Vagina (tissue), 2 donors: ENCODE measurements around the gene GALNT4.

Experiments used
- CTCF ChIP-seq, 3 experiments: fragments of 450-650 bp in 2 of 3; fragments of 200-600 bp in 1 of 3; sonication (generic) in 1 of 3; IDR thresholded peaks; one replicate each; pipeline ENCODE4 v1.5.1; 2017 to 2019; ENCODE audit warnings: antibody characterized with exemption in 3 of 3, mild to moderate bottlenecking in 2 of 3, moderate library complexity in 2 of 3
- POLR2A ChIP-seq, 2 donors: fragments of 450-650 bp; IDR thresholded peaks; one replicate each; pipeline ENCODE4 v1.6.1; 2017; ENCODE audit warnings: antibody characterized with exemption in 2 of 2, mild to moderate bottlenecking in 2 of 2, moderate library complexity in 2 of 2
- POLR2AphosphoS5 ChIP-seq, 2 donors: sonication (generic); formaldehyde crosslinking; IDR thresholded peaks; one replicate each; pipeline ENCODE4 v1.9.0; 2017; ENCODE audit warnings: antibody characterized with exemption in 2 of 2, mild to moderate bottlenecking in 2 of 2, low read depth in 1 of 2; ENCODE audit not compliant: insufficient read depth in 1 of 2

DNA sequence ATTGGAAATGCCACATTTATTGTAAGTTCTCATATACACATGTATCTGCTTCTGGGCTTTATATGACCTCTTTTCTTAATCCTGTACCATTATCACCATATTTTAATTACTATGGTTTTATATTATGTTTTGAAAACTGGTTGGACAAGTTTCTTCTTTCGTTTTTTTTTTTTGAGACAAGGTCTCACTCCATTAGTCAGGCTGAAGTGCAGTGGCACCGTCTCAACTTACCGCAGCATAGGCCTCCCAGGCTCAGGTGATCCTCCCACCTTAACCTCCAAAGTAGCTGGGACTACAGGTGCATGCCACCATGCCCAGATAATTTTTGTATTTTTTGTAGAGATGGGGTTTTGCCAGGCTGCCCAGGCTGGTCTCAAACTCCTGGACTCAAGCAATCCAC lies 44.6 kb downstream of the GALNT4 start:
- TF ChIP-seq CTCF (IDR thresholded peaks at IDR 0.05) (no peak), POLR2AphosphoS5 (IDR thresholded peaks at IDR 0.05; ENCODE audit: insufficient read depth in 1 of 2, low read depth in 1 of 2) (no peak), POLR2A (IDR thresholded peaks at IDR 0.05) (no peak)
